HG02970 (cell line): ENCODE data around the gene IL11.
"Not testable (repeated sequence)": the region's sequence is repeated elsewhere in the genome, so short reads cannot be mapped to it uniquely, and the experiment has no call there.

ENCODE experiments used
- ATAC-seq: cut with Tn5 transposase; IDR thresholded peaks from one replicate; pipeline ENCODE4 v1.9.1; 2021; ENCODE audit warnings: mild to moderate bottlenecking, moderate library complexity, moderate number of reproducible peaks; ENCODE audit not compliant: unreplicated experiment, low FRiP score

Gene IL11

DNA sequence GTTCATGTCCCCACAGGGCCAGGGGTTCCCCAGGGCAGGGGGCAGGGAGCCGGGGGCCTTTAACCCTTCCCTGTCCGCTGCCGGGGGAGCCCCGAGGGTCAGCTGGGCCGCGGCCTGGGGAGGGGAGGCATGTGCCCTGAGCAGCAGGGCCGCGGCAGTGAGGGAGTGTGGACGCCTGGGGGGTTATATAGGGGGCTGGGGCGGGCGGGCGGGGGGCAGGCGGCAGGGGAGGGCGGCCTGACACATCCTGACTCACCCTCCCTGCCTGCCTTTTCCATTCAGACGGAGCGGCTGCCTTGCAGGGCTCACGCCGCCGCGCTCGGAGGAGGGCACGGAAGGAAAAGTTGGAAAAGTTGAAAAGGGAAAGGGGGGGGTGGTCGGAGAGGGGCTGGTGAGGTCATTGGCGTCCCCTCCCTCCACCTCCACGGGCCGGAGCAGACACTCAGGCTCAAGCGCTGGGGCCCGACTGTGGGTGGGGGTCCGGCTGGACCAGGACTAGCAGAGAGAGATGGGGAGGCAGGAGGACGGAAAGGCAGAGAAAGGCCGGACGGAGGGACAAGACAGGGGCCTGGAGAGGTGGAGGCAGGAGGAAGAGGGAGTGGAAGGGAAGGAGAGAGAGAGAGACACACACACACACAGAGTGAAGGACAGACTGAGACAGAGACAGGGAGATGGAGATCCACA, at the start of gene IL11:
TSS of gene IL11 (minus strand) at position 159 of the 684 bp plus-strand sequence. CDS start at position 6, 153 bp downstream.
- ATAC-seq = no peak

DNA sequence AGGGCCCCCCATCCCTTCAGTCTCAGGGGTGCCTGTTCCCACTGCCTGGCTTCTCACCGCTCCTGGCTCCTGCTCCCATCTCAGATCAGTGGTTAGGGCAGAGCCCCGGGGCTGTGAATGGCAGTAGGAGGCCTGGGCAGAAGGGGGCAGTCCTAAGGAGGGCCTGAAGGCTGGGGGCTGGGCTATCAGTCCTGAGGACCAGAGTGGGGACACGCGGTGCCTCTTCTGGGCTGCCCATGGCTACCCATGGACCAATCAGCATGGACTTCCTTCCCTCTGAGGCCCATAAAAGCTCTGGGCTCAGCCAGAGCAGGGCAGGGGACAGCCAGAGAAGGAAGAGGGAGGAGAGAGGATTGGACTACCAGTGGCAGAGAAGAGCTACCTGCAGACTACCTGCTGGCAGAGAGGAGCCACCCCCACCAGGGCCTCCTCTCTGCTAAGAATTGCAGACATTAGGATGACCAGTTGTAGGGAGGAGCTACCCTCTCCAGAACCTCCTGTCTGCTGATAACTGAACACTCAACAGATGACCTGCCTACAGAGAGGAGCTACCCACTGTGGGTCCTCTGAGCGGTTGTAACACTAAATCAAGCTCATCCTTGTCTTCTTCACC, 49.5 kb upstream of the IL11 start:
- no peak for ATAC-seq

DNA sequence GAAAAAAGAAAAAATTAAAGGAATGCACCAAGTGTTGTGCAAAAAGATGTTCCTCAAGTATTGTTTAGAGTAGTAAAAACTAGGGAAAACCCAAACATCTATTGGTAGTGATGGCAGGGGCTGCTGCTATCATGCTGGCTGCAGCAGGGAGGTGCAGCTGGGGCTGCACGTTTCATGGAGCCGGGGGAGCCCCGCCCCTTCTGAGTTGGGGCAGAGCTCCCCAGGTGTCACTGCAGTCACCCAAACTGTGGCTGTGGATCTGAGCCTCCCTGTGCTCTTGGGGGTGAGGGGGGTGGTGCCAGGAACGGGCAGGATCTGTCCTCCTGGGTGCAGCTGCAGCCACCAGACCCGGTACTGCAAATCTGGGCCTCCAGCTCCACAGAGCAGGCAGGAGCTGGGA, 48.8 kb upstream of the IL11 start:
- ATAC-seq = no peak

DNA sequence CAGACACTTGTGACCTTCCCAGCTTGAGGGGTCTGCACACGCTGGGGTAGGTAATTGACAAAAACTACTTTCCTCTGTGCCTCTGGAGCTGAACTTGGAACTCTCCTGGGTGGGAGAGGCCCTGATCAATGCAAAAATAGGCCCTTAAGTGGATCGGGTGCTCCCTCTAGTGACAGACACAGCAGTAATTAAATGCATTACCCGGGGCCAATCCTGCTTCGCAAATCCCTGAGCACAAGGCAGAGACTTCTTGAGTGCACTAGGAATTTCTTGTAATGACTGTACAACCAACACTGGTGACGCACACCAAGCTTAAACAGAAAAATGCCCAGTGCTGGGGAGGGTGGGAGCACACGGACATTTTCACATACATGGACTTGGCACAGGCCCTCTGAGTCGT, 47.9 kb upstream of the IL11 start:
- no peak for ATAC-seq

DNA sequence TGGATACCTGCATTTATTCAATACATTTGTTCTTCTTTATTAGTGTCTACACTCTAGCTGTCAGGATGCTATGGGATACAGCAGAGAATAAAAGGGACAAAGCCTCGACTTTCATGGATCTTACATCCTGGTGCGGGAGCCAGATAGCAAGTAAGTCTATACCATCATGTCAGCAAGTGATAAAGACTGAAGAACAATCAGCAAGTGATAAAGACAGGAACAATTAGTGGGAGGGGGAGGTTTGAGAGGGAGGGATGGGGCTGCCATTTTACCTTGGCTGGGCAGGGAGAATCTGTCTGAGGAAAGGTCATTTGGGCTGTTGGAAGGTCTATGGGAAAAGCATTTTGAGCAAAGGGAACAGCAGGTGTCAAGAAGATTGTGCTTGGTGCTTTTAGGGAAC, 39.9 kb upstream of the IL11 start:
- no peak for ATAC-seq

DNA sequence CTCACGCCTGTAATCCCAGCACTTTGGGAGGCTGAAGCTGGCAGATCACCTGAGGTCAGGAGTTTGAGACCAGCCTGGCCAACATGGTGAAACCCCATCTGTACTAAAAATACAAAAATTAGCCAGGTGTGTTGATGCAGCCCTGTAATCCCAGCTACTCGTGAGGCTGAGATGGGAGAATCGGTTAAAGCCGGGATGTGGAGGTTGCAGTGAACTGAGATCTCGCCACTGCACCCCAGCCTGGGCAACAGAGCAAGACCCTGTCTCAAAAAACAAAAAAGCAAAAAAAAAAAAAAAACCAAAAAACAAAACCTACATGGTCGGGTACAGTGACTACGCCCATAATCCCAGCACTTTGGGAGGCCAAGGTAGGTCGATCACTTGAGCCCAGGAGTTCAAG, 38.9 kb upstream of the IL11 start:
- ATAC-seq = not testable (repeated sequence)

DNA sequence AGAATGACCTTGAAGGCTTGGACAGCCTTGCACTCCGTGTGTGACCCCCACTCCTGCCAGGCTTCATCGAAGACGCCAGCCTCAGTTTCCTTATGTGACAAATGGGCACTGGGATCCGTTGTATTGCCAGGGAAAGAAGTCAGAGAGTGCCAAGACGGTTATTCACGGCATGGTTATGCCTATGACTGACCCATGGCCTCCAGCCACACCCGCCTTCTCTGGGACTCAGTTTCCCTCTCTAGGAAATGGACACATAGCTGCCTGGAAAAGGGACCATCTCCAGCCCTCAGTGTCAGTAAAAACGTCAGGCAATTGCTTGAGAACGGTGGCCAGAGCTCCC, 38.2 kb upstream of the IL11 start:
- no peak for ATAC-seq

DNA sequence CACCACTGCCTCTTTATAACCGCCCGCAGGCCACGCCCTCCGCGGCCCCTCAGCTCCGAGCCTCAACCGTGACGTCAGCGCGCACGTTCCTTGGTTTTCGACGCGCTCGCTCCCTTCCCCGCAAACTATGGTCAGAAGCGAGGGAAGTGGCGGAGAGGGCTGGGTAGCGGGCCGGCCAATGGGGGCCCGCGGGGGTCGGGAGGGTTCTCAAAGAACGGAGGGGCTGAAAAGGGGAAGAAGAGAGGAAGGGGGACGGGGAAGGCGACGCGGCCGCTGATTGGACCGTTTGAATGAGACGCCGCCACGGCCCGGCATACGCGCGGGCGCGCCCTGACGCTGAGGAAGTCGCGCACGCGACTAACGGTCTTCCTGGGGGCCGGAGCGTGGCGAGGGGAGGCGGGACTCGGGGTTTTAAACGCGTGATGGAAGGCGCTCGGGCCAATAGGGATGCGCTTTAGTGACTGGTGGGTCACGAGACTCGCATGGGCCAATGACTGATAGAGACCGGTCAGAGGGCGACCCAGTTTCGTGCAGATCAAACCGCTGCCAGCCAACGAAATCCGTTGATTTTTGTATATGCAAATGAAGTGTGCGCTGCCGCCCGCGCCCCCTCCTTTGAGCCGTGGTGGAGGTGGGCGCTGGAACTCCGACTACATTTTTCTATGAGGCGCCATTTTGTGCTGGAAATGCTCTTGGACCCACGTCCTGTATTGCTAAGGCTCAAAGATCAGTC, 37.7 kb upstream of the IL11 start:
- ATAC-seq = peak; percentile 76

DNA sequence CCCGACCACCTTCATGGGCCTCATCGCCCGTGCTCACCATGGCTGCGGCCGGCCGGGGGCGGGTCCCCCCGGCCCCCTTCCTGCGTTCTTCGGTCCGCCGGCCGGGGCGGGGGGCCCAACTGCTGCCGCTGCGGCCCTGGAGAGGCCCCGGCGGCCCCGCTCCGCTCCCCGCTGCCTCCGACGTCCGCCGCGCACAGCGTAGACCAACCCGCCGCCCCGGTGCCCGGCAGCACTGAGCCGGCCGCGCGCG, 37.2 kb upstream of the IL11 start, which contains the start of gene UBE2S:
TSS of gene UBE2S (minus strand) at position 239 of the 250 bp plus-strand sequence. CDS start at position 40, 199 bp downstream.
- ATAC-seq = peak; percentile 28

DNA sequence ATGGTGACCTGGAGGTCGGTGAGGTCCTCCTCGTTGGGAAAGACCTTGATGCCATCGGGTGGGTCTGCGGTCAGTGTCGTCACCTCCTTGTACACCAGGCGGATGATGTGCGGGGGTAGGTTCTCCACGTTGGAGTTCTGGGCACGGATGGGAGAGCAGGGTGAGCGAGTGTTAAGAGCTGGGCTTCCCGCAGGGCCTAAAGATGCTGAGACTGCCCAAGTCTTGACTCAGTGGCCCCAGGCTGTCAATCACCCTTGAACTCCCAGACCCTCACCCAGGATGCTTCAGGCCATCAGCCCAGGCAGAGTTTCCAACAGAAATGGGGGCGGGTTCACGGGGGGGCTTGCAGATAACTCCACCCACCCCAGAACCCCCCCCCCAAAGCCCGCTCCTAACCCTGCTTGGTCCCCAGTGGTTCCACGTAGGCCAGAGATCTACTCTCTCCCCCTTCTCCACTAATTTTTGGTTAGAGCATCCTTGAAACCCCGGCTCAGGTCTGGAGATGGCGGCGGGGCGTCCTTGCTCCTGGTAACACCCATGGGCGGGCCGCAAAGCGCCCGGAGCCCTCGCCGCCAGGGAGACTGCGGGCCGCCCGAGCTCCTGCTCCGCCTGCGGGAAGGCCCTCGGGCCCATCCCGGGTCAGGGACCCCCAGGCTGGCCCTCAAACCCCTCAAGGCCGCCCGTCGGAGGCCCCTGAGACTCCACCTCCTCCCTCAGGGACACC, 36.7 kb upstream of the IL11 start:
- ATAC-seq = peak; percentile 1

DNA sequence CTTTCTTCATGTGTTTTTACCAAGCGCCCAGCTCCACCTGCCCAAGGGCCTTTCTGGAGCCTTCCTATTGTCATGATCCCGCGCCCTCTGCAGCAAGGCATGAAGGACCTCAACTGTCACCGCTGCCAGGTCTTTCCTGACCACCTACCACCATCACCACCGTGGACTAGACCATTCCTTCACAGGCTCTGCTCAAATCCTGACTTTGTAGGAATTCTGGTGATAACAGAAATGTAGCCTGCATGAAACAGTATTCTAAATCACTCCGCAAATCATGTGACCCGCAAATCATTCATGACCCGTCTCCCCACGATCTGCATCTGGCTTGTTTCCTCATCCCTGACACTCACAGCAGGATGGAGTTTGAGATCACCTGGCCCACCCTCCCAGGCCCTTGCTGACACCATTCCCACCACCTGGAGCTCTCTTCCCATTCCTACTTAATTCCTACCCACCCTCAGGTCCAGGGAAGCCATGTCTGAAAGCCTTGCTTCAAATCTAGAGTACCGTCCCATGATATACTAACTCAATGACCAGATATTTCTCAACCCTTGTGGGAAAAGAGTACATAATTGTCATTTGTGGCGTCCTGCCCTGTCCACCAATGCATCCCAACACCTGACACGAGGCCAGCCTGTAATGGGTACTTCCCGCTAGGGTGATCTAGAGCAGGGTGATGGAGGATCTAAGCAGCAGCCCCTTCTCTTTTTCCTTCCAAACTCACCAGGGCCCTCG, 36.0 kb upstream of the IL11 start:
- ATAC-seq = no peak

DNA sequence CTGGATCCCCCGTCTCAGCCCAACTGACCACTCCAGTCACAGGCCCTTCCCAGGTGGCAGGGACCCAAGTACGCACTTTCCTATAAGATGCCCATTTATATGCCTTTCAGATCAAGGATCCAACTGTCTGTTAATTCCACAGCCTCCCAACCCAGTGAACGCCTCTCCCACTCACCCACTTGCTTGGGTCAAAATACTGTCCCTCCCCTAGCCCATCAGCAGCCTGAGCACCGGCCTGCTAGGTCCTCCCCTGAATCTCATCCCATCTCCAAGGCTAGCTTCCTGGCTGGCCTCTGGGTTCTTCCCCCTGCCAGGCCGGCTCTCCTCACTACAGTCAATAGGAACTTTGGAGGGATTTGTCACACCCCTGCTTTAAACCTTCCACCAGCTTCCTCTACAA, 35.4 kb upstream of the IL11 start:
- no peak for ATAC-seq

DNA sequence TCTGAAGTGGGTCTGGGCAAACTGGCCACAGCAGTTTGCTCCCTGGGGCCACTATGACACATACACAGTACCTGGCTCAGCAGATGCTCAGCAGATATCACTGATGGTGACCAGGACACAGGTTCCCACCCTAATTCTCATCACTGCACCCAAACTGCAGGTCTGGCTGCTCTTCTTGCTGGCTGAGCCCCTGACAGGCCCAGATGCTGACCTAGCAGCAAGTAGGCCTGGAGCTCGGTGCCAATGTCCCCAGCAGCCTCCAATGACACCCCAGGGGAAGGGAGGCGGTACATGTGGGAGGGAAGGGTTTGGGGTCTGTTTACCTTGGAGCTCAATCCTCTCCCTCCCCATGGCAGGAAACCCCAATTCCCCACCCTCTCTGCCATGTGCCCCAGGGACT, 32.2 kb upstream of the IL11 start:
- ATAC-seq = no peak

DNA sequence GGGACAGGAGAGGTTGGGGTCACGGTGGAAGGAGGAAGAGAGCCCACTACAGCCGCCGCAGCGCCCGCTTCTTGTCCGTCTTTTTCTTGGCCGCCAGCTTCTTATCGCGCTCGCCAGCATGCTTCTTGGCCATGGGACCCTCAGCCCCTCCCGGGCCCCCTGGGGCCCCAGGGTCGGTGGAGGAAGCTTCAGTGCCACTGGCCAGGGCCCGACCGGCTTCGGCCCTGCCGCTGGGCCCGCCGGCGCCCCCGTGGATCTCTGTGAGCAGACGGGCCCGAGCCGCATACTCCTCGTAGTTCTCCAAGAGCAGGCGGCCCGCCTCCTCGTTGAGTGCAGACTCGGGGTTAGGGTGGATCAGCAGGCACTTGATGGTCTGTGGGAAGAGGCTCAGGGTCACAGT, 31.1 kb upstream of the IL11 start:
- ATAC-seq = not testable (repeated sequence)

DNA sequence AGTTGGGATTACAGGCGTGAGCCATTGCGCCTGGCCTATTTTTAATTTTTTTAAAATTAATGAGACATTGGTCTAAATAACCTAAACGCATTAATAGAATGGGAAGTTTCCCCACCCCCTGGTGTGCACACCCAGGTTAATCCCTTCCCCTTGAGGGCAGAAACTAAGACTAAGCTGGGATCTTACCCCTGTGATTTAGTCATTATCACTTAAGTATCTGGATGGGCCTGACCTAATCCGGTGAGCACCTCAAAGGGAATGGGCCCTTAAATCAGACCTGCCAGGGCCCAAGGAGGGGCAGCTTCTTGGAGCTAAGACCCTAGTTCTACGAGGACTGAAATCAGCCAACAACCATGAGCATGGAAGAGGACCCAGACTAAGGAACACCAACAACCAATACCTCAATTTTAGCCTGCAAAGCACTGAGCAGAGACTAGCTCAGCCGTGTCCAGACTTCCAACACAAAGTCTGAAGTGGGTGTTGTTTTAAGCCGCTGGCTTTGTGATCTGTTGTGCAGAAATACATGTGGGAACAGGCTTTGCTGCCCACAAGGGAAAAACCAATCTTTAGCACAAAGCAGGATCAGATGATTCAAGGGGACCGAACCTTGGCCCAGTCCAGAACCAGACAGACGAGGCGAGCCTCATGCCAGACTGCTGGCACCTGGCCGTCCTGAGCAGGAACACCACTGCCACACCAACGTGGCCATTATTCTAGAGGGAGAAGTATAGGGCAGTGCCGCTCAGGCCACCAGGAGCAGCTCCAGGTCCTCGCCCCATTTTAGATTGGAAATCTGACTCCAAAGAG, 30.2 kb upstream of the IL11 start:
- no peak for ATAC-seq

DNA sequence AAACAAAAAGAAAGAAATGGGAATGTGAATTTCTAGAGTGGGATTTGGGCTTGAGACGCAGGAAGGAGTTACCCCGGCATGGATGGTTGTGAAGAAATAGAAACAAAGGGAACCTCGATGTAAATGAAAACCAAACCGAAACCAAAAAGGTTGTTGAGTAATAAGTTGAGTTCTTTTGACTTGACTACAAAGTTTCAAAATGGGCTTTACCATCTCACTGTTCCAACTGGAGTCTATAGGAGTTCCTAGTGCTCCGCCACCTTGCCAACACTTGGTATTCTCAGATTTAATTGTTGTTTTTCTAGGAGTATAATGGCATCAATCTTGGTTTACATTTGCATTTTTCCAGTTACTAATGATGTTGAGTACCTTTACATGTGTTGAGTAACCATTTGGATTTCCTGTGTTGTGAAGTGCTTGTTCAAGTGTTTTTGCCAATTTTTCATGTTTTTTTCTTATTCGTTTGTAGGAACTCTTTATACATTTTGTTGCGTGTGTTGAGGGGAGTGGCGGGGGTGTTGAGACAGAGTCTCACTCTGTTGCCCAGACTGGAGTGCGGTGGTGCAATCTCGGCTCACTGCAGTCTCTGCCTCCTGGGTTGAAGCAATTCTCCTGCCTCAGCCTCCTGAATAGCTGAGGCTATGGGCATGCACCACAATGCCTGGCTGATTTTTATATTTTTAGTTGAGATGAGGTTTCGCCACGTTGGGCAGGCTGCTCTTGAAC, 28.1 kb upstream of the IL11 start:
- ATAC-seq = no peak

DNA sequence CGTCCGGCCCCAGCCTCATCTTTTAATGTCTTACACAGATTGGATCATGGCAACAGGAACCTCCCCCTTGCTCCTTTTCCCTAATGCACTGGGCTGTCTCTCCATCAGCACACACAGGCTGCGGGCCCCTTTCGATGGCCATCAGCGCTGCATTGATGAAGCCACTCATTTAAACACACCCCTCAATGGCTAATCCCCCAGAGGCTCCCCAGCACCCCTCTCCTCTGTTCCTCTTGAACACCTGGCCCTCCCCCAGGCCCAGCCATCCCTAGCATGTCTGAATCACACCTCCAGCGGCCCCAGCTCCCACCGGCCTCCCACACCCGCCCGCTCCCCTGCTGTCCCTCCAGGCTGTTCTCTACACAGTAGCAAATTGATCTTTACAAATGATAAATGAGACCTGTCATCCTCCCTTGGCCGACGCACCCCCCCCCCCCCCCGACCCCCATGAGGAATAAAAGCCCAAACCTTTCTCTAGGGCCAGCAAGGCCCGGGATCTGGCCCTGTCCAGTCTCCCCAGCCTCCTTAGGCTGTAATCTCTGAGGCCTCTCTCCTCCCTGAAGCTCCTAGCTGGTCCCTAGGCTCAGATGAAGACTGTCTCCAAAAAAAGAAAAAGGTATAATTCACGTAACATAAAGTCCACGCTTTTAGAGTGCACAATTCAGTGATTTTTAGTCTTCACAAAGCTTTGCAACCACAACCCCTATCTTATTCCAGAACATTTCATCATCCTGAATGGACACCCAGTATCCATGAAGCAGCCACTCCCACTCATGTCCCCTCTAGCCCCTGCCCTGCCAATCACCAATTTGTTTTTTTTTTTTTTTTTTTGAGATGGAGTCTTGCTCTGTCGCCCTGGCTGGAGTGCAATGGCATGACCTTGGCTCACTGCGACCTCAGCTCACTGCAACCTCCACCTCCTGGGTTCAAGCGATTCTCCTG, 22.8 kb upstream of the IL11 start:
- ATAC-seq = no peak
